Nephron progenitor cell (in vitro differentiated cells): ENCODE data around the gene IGIP.
A peak's percentile ranks its signal among the peaks of the same experiment; 100 is the strongest.

Experiments
- DNase-seq: peaks from one replicate; pipeline ENCODE4 v3.0.0; 2021
- H3K27ac Mint-ChIP-seq: 2 replicates; pipeline ENCODE4 v1.8.0; 2021; ENCODE audit warnings: mild to moderate bottlenecking, moderate library complexity, mixed read lengths
- H3K27me3 Mint-ChIP-seq: 2 replicates; pipeline ENCODE4 v1.8.0; 2021; ENCODE audit warnings: mild to moderate bottlenecking, low read depth, mixed read lengths; ENCODE audit not compliant: poor library complexity
- H3K36me3 Mint-ChIP-seq: 2 replicates; pipeline ENCODE4 v1.8.0; 2021; ENCODE audit warnings: low read depth, mixed read lengths
- H3K4me1 Mint-ChIP-seq: 2 replicates; pipeline ENCODE4 v1.8.0; 2021; ENCODE audit warnings: mixed read lengths
- H3K4me3 Mint-ChIP-seq: 2 replicates; pipeline ENCODE4 v1.8.0; 2021; ENCODE audit warnings: mild to moderate bottlenecking, moderate library complexity, mixed read lengths
- H3K9me3 Mint-ChIP-seq: 2 replicates; pipeline ENCODE4 v1.8.0; 2021; ENCODE audit warnings: mild to moderate bottlenecking, moderate library complexity, mixed read lengths
- TF ChIP-seq, protein P1 (sequence below): fragments of 200-600 bp; sonication (generic); IDR thresholded peaks from 2 replicates; pipeline ENCODE4 v1.5.0; 2021; ENCODE audit warnings: antibody characterized with exemption

The IGIP gene

DNA sequence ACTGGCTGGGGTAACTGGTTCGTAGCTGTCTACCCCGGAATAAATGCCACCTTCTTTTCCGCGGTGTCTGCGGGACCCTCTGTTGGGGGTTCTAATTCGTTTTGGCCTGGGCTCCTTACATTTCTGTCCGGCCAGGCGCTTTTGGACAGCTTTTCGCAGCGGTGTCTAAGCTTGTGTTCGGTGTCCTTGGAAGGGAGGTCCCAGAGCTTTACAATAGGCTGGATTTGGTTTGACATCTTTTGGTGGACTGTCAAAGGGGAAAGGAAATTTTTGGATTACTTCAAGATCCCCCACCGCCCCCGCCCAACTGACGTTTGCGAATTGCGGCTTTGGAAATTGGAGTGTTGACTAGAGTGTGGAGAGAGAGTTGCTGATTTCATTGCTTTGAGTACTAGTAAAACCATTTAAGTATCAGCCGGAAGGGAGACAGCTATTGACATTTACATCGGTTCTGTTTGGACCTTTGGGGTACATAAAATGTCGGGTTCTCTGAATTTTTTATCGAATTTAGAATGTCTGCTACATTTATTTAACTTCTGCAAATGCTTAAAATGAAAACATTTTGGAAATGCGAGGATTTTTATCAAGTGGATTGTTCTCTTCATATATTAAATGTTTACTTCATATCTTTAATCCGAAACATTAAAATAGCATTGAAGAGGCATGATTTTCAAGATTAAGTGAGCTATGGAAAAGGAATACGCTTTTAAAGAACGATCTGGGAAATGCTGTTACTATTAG lies 16.5 kb upstream of the IGIP start:
- Mint-ChIP-seq H3K4me1 (peaks cover 26% of the 10 kb centered on the region), H3K9me3 (no peaks in the 10 kb centered on the region), H3K36me3 (no peaks in the 10 kb centered on the region), H3K4me3 (peak overlapping the region; percentile 48), H3K27ac (no peak overlapping the region), H3K27me3 (peaks cover 99% of the 10 kb centered on the region)
- DNase-seq = no peak
- TF ChIP-seq, protein P1, sequence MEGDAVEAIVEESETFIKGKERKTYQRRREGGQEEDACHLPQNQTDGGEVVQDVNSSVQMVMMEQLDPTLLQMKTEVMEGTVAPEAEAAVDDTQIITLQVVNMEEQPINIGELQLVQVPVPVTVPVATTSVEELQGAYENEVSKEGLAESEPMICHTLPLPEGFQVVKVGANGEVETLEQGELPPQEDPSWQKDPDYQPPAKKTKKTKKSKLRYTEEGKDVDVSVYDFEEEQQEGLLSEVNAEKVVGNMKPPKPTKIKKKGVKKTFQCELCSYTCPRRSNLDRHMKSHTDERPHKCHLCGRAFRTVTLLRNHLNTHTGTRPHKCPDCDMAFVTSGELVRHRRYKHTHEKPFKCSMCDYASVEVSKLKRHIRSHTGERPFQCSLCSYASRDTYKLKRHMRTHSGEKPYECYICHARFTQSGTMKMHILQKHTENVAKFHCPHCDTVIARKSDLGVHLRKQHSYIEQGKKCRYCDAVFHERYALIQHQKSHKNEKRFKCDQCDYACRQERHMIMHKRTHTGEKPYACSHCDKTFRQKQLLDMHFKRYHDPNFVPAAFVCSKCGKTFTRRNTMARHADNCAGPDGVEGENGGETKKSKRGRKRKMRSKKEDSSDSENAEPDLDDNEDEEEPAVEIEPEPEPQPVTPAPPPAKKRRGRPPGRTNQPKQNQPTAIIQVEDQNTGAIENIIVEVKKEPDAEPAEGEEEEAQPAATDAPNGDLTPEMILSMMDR = no peak

GRCh38 chr5:140109759-140110645 lies 15.7 kb upstream of the IGIP start:
- Mint-ChIP-seq H3K4me3 (no peak overlapping the region), H3K27ac (no peak overlapping the region), H3K9me3 (no peaks in the 10 kb centered on the region), H3K27me3 (peaks cover 96% of the 10 kb centered on the region), H3K36me3 (no peaks in the 10 kb centered on the region), H3K4me1 (peaks cover 31% of the 10 kb centered on the region)
- DNase-seq = no peak
- TF ChIP-seq, protein P1 = no peak

GRCh38 chr5:140110646-140110957 lies 15.1 kb upstream of the IGIP start:
- Mint-ChIP-seq H3K27me3 (peaks cover 96% of the 10 kb centered on the region), H3K36me3 (no peaks in the 10 kb centered on the region), H3K27ac (no peak overlapping the region), H3K9me3 (no peaks in the 10 kb centered on the region), H3K4me1 (peaks cover 37% of the 10 kb centered on the region), H3K4me3 (no peak overlapping the region)
- DNase-seq = no peak
- TF ChIP-seq, protein P1 = no peak

DNA sequence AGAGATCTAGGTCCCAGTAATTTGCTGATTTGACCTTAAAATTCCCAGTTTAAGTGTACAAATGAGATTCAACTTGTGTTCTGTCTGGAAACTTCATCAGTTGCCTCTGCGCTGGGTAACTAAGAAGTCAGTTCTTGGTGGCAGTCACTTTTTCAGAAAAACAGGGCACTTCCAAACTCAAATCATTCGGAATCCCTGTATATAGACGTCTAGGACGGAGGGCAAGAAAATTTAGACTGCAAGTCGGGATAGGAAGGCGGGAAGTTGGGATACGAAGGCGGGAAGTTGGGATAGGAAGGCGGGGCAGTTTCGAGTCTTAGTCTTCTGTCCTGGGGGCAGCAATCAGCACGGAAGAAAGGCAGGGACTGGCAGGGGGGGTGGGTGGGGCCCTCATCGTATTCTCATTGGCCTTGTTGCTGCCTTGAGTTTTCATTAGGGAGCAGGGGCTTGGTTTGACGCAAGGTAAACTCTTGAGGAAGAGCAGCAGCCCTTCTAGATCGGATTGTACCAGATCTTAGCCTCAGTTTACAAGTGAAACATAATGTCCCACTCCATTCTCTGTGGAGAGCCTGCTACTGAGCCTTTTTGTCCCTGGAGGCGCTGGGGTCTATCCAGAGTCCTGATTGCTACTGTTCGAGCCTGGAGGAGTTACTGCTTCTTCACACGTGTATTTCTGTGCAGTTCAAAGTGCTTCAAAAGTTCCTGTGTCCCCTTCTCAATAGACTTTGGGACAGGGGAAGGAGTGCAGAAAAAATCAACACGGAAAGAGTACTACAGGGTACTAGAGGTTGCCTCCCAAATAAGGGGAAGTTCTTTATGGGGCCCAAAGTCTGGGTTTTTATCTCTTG lies 14.5 kb upstream of the IGIP start:
- peak; percentile 4 for DNase-seq
- no peaks in the 10 kb centered on the region for H3K36me3 Mint-ChIP-seq
- peaks cover 41% of the 10 kb centered on the region for H3K4me1 Mint-ChIP-seq
- H3K4me3 Mint-ChIP-seq = no peak overlapping the region
- TF ChIP-seq, protein P1 = no peak
- no peaks in the 10 kb centered on the region for H3K9me3 Mint-ChIP-seq
- no peak overlapping the region for H3K27ac Mint-ChIP-seq
- H3K27me3 Mint-ChIP-seq = peaks cover 96% of the 10 kb centered on the region

DNA sequence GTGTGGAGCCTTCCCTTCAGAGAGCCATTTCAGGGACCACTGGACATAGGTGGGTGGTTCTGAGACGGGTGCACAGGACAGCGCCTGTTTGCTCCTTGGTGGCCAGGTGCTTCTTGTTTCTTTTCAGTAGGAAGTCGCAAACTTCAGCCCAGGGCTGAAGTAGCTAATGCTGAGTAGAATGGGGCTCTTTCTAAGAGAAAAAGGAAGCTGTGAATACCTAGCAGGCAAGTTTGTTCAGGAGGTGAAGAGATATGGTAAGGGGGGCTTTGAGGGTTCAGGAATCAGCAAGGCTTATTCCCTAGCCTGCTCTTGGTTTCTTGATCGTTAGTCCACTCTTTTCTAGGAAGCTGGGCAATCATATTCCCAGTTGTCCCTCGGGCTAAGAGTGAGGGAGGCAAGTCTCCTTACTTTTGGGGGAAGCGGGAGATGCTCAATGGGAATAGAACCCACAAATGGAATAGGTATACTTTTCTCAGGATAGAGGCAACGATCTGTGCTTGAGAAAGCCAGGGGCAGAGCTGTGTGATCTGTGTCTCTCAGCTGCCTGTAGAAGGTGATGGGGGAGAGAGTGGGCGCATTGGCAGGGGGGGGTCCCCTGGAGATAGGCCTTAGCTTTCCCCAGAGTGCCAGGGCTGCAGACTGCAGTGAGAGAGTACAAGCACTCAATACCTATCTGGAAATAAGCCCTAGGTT lies 13.7 kb upstream of the IGIP start:
- TF ChIP-seq, protein P1 = no peak
- Mint-ChIP-seq H3K4me3 (peak overlapping the region; percentile 10), H3K9me3 (no peaks in the 10 kb centered on the region), H3K27ac (no peak overlapping the region), H3K4me1 (peaks cover 33% of the 10 kb centered on the region), H3K27me3 (peaks cover 96% of the 10 kb centered on the region), H3K36me3 (no peaks in the 10 kb centered on the region)
- DNase-seq = peak; percentile 6
